Activated naive CD8-positive, alpha-beta T cell treated with anti-CD3 and anti-CD28 coated beads, Interleukin-2, amount 10 ng/mL, durations not matched to agents 7 days and 5 days (primary cell): ENCODE results near the gene MBOAT2. TPM values are rescaled to one million over a fixed set of nuclear protein-coding genes. Genes with fewer than 3 reads are reported as not detected.
"Not testable (repeated sequence)": the region's sequence is repeated elsewhere in the genome, so short reads cannot be mapped to it uniquely, and the experiment has no call there.

Experiments used
- ATAC-seq: fragments of 150-1000 bp; cut with Tn5 transposase; one replicate; pipeline ENCODE4 v1.10.0; 2021; ENCODE audit warnings: low read depth, moderate library complexity
- POLR2A ChIA-PET: fragments of 350-600 bp; sonication (Branson Sonifier 250); formaldehyde crosslinking; loops from one replicate; lab custom pipeline; 2021; ENCODE audit warnings: antibody characterized with exemption; lab: Charles Lee
- DNase-seq: peaks from one replicate; pipeline ENCODE4 v3.0.0; 2021
- H3K27ac Mint-ChIP-seq: one replicate; pipeline ENCODE4 v1.8.0; 2022; ENCODE audit warnings: mild to moderate bottlenecking, mixed read lengths
- H3K27me3 Mint-ChIP-seq: one replicate; pipeline ENCODE4 v1.8.0; 2022; ENCODE audit warnings: mild to moderate bottlenecking, moderate library complexity, mixed read lengths
- H3K36me3 Mint-ChIP-seq: one replicate; pipeline ENCODE4 v1.8.0; 2021; ENCODE audit warnings: mild to moderate bottlenecking, mixed read lengths
- H3K4me1 Mint-ChIP-seq: one replicate; pipeline ENCODE4 v1.8.0; 2021; ENCODE audit warnings: mixed read lengths
- H3K4me3 Mint-ChIP-seq: one replicate; pipeline ENCODE4 v1.8.0; 2022; ENCODE audit warnings: mild to moderate bottlenecking, moderate library complexity, mixed read lengths
- H3K9me3 Mint-ChIP-seq: one replicate; pipeline ENCODE4 v1.8.0; 2021; ENCODE audit warnings: mixed read lengths
- total RNA-seq, 2 experiments: library from RNA; stranded (reverse); gene quantifications; one replicate each; pipeline ENCODE4 v1.2.3, GENCODE V29; 2021

MBOAT2 gene
- total RNA-seq, 2 experiments from 2014 or later: 3.6 to 4.0 TPM

GRCh38 chr2:8939486-8940114 lies 63.9 kb downstream of the MBOAT2 start:
- Mint-ChIP-seq H3K27ac (no peak overlapping the region), H3K4me1 (no peaks in the 10 kb centered on the region), H3K9me3 (no peaks in the 10 kb centered on the region), H3K27me3 (peaks cover 4% of the 10 kb centered on the region), H3K4me3 (no peak overlapping the region), H3K36me3 (no peaks in the 10 kb centered on the region)
- POLR2A ChIA-PET: no interaction called here
- DNase-seq: no peak
- no peak for ATAC-seq

- POLR2A ChIA-PET: no interaction called here
- ATAC-seq: no peak
- Mint-ChIP-seq H3K27me3 (no peaks in the 10 kb centered on the region), H3K27ac (no peak overlapping the region), H3K4me3 (no peak overlapping the region), H3K36me3 (no peaks in the 10 kb centered on the region), H3K9me3 (no peaks in the 10 kb centered on the region), H3K4me1 (no peaks in the 10 kb centered on the region)
- no peak for DNase-seq
These were observed 65.1 kb downstream of the MBOAT2 start for GRCh38 chr2:8938384-8938783.

- no peak overlapping the region for H3K4me3 Mint-ChIP-seq
These were observed 67.5 kb downstream of the MBOAT2 start for GRCh38 chr2:8935982-8936381.

GRCh38 chr2:8934338-8934737 lies 69.1 kb downstream of the MBOAT2 start:
- ATAC-seq (no peak), DNase-seq (no peak)
- Mint-ChIP-seq H3K4me3 (no peak overlapping the region), H3K36me3 (no peaks in the 10 kb centered on the region), H3K9me3 (no peaks in the 10 kb centered on the region), H3K27ac (no peak overlapping the region), H3K4me1 (no peaks in the 10 kb centered on the region), H3K27me3 (peaks cover 15% of the 10 kb centered on the region)
- POLR2A ChIA-PET: no interaction called here

More at GRCh38 chr2:8935982-8936381, 67.5 kb downstream of the MBOAT2 start:
- ATAC-seq (no peak), DNase-seq (no peak)
- H3K36me3 Mint-ChIP-seq: no peaks in the 10 kb centered on the region
- H3K27me3 Mint-ChIP-seq: peaks cover 14% of the 10 kb centered on the region
- H3K27ac Mint-ChIP-seq: no peak overlapping the region
- no peaks in the 10 kb centered on the region for H3K9me3 Mint-ChIP-seq
- POLR2A ChIA-PET: no interaction called here
- no peaks in the 10 kb centered on the region for H3K4me1 Mint-ChIP-seq

GRCh38 chr2:8932702-8933101 lies 70.8 kb downstream of the MBOAT2 start:
- POLR2A ChIA-PET: no interaction called here
- Mint-ChIP-seq H3K27ac (no peak overlapping the region), H3K36me3 (no peaks in the 10 kb centered on the region)

DNA sequence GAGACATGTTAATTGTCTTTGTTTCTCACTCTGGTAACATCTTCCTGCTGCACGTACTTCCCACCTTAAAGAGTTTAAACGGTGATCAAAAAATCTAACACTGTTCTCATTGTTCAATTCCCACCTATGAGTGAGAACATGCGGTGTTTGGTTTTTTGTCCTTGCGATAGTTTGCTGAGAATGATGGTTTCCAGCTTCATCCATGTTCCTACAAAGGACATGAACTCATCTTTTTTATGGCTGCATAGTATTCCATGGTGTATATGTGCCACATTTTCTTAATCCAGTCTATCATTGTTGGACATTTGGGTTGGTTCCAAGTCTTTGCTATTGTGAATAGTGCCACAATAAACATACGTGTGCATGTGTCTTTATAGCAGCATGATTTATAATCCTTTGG lies 73.3 kb downstream of the MBOAT2 start:
- ATAC-seq, H3K36me3 Mint-ChIP-seq, H3K27ac Mint-ChIP-seq: not testable (repeated sequence)

More at GRCh38 chr2:8932702-8933101, 70.8 kb downstream of the MBOAT2 start:
- no peak for ATAC-seq
- Mint-ChIP-seq H3K4me3 (no peak overlapping the region), H3K27me3 (peaks cover 15% of the 10 kb centered on the region), H3K9me3 (no peaks in the 10 kb centered on the region), H3K4me1 (no peaks in the 10 kb centered on the region)
- DNase-seq: no peak

DNA sequence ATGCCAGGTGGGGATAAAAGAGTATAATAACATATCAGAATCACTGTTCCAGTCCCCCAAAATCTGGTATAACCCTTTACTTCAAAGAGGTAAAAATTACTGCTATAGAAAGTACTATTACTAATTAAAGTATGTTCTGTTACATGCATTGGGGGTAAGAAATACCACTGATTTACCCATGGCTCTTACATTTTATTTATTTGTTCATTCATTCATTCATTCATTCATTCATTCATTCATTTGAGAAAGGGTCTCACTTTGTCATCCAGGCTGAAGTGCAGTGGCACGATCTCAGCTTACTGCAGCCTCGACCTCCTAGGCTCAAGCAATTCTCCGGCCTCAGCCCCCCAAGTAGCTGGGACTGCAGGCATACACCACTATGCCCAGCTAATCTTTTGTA lies 74.4 kb downstream of the MBOAT2 start:
- Mint-ChIP-seq H3K27me3 (peaks cover 20% of the 10 kb centered on the region), H3K4me1 (peaks cover 4% of the 10 kb centered on the region), H3K27ac (no peak overlapping the region), H3K9me3 (no peaks in the 10 kb centered on the region), H3K4me3 (no peak overlapping the region), H3K36me3 (no peaks in the 10 kb centered on the region)
- ATAC-seq (no peak), DNase-seq (no peak)
- POLR2A ChIA-PET: no interaction called here

More for the DNA sequence above, 73.3 kb downstream of the MBOAT2 start:
- H3K4me3 Mint-ChIP-seq, POLR2A ChIA-PET, H3K4me1 Mint-ChIP-seq, DNase-seq, H3K9me3 Mint-ChIP-seq: not testable (repeated sequence)
- peaks cover 16% of the 10 kb centered on the region for H3K27me3 Mint-ChIP-seq

GRCh38 chr2:8927510-8928455 lies 75.7 kb downstream of the MBOAT2 start:
- H3K27me3 Mint-ChIP-seq: peaks cover 19% of the 10 kb centered on the region
- H3K4me1 Mint-ChIP-seq: peaks cover 7% of the 10 kb centered on the region
- H3K9me3 Mint-ChIP-seq: no peaks in the 10 kb centered on the region
- ATAC-seq (no peak), DNase-seq (no peak)
- H3K27ac Mint-ChIP-seq: no peak overlapping the region
- no peaks in the 10 kb centered on the region for H3K36me3 Mint-ChIP-seq
- POLR2A ChIA-PET: no interaction called here
- H3K4me3 Mint-ChIP-seq: no peak overlapping the region

DNA sequence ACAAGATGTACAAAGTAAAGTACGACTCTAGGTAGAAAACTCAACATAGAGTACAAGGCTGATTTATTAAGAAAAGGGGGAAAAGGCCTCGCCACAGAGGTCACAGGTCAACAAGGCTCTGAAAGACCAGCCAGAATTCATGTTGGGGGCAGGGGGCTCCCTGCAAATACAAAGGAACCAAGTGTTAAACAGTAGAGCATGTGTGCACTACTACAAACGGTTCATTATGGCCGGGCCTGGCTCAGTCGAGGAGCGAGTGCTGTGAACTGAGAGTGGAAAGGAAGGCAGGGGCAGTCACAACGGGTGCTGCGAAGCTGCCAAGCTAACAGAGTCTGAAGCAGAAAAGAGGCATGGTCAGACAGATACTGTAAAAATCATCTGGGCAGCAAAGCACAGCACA lies 77.1 kb downstream of the MBOAT2 start:
- no peak overlapping the region for H3K27ac Mint-ChIP-seq
- no peak for DNase-seq
- H3K36me3 Mint-ChIP-seq: no peaks in the 10 kb centered on the region
- peaks cover 13% of the 10 kb centered on the region for H3K27me3 Mint-ChIP-seq
- peaks cover 7% of the 10 kb centered on the region for H3K4me1 Mint-ChIP-seq
- H3K9me3 Mint-ChIP-seq: no peaks in the 10 kb centered on the region
- POLR2A ChIA-PET: no interaction called here
- ATAC-seq: no peak
- H3K4me3 Mint-ChIP-seq: no peak overlapping the region

DNA sequence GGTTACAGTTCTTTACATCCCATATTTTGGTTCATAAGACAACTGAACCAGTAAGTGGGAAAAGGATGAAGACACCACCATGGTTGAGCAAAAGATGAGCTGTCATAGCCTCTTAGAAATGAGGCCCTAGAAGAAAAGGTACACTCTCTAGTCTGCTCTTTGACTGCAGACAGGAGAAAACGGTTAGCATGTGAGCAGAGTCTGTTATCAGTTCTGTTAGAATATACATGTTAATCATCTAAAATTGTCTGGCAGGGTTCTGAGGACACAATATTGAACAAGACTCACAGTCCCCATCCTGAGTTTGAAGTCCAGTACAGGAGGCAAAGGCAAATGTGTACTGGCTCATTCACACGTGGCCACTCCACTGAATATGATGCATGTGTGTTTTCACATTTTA lies 78.1 kb downstream of the MBOAT2 start:
- H3K4me1 Mint-ChIP-seq: peaks cover 7% of the 10 kb centered on the region
- POLR2A ChIA-PET: no interaction called here
- no peak overlapping the region for H3K4me3 Mint-ChIP-seq
- no peaks in the 10 kb centered on the region for H3K9me3 Mint-ChIP-seq
- ATAC-seq (no peak), DNase-seq (no peak)
- H3K27me3 Mint-ChIP-seq: peaks cover 12% of the 10 kb centered on the region
- no peak overlapping the region for H3K27ac Mint-ChIP-seq
- no peaks in the 10 kb centered on the region for H3K36me3 Mint-ChIP-seq

GRCh38 chr2:8923183-8923582 lies 80.3 kb downstream of the MBOAT2 start:
- DNase-seq (no peak), ATAC-seq (no peak)
- H3K4me3 Mint-ChIP-seq: no peak overlapping the region
- H3K4me1 Mint-ChIP-seq: peaks cover 7% of the 10 kb centered on the region
- H3K36me3 Mint-ChIP-seq: no peaks in the 10 kb centered on the region
- H3K27ac Mint-ChIP-seq: no peak overlapping the region
- H3K9me3 Mint-ChIP-seq: no peaks in the 10 kb centered on the region
- H3K27me3 Mint-ChIP-seq: peaks cover 15% of the 10 kb centered on the region
- POLR2A ChIA-PET: no interaction called here

GRCh38 chr2:8922431-8922830 lies 81.1 kb downstream of the MBOAT2 start:
- POLR2A ChIA-PET: no interaction called here
- Mint-ChIP-seq H3K4me1 (peaks cover 7% of the 10 kb centered on the region), H3K4me3 (no peak overlapping the region), H3K36me3 (no peaks in the 10 kb centered on the region), H3K9me3 (no peaks in the 10 kb centered on the region), H3K27me3 (peaks cover 16% of the 10 kb centered on the region), H3K27ac (no peak overlapping the region)
- DNase-seq (no peak), ATAC-seq (no peak)

- no peak overlapping the region for H3K4me3 Mint-ChIP-seq
- H3K27ac Mint-ChIP-seq: no peak overlapping the region
- H3K9me3 Mint-ChIP-seq: peaks cover 3% of the 10 kb centered on the region
- no peak for DNase-seq
- POLR2A ChIA-PET: no interaction called here
- ATAC-seq: no peak
- no peaks in the 10 kb centered on the region for H3K36me3 Mint-ChIP-seq
- H3K4me1 Mint-ChIP-seq: no peaks in the 10 kb centered on the region
- H3K27me3 Mint-ChIP-seq: peaks cover 15% of the 10 kb centered on the region
These were observed 85.1 kb downstream of the MBOAT2 start for GRCh38 chr2:8918412-8918811.

GRCh38 chr2:8915941-8916340 lies 87.5 kb downstream of the MBOAT2 start:
- ATAC-seq (no peak), DNase-seq (no peak)
- H3K36me3 Mint-ChIP-seq: no peaks in the 10 kb centered on the region
- H3K27ac Mint-ChIP-seq: no peak overlapping the region
- POLR2A ChIA-PET: no interaction called here
- no peak overlapping the region for H3K4me3 Mint-ChIP-seq
- H3K9me3 Mint-ChIP-seq: peaks cover 7% of the 10 kb centered on the region
- H3K4me1 Mint-ChIP-seq: no peaks in the 10 kb centered on the region
- peaks cover 23% of the 10 kb centered on the region for H3K27me3 Mint-ChIP-seq
